H1 (cell line): ENCODE results near the gene ECD. TPM values are rescaled to one million over a fixed set of nuclear protein-coding genes. Genes with fewer than 3 reads are reported as not detected.

Experiments
- CTCF ChIA-PET: fragments of 300-600 bp; sonication (Branson Sonifier 250); formaldehyde crosslinking; loops from one replicate; lab custom pipeline; 2021; ENCODE audit not compliant: partially characterized antibody; lab: Charles Lee
- POLR2A ChIA-PET: fragments of 300-600 bp; sonication (Branson Sonifier 250); formaldehyde crosslinking; loops from one replicate; lab custom pipeline; 2021; ENCODE audit warnings: inconsistent platforms; ENCODE audit not compliant: partially characterized antibody; lab: Charles Lee
- DNase-seq, 2 experiments: peaks; one replicate each; pipeline versions ENCODE4 v3.0.0 to v3.0.0-alpha.2; 2010 to 2022; ENCODE audit warnings: low spot score in 2 of 2, low read depth in 1 of 2, mixed read lengths in 1 of 2
- FAIRE-seq: peaks from 2 replicates; lab custom pipeline; 2011; peaks lifted over from hg19 to GRCh38; lab: Jason Lieb, UNC
- H2AFZ ChIP-seq: 2 replicates; pipeline ENCODE4 v1.8.1; 2012; ENCODE audit warnings: low read length, inconsistent platforms
- H2AK5ac ChIP-seq: 2 replicates; pipeline ENCODE4 v1.6.1; 2013; ENCODE audit warnings: low read depth, low read length
- H2BK120ac ChIP-seq: replicated peaks from 2 replicates; pipeline ENCODE3; 2013; ENCODE audit warnings: low read depth, low read length, inconsistent platforms
- H2BK12ac ChIP-seq: 2 replicates; pipeline ENCODE4 v1.6.1; 2013; ENCODE audit warnings: low read depth, low read length
- H2BK15ac ChIP-seq: 2 replicates; pipeline ENCODE4 v1.6.1; 2013; ENCODE audit warnings: low read length
- H2BK20ac ChIP-seq: 2 replicates; pipeline ENCODE4 v1.6.1; 2013; ENCODE audit warnings: low read length
- H2BK5ac ChIP-seq: 2 replicates; pipeline ENCODE4 v1.6.1; 2013; ENCODE audit warnings: low read depth, low read length
- H3K14ac ChIP-seq: 2 replicates; pipeline ENCODE4 v1.6.1; 2013; ENCODE audit warnings: inconsistent platforms; ENCODE audit not compliant: insufficient read length
- H3K18ac ChIP-seq: 2 replicates; pipeline ENCODE4 v1.6.1; 2013; ENCODE audit warnings: low read length; ENCODE audit errors: extremely low read depth
- H3K23ac ChIP-seq: 2 replicates; pipeline ENCODE4 v1.6.1; 2013; ENCODE audit warnings: inconsistent platforms; ENCODE audit not compliant: insufficient read length
- H3K23me2 ChIP-seq: 2 replicates; pipeline ENCODE4 v1.6.1; 2013; ENCODE audit warnings: low read depth, low read length
- H3K27ac ChIP-seq: 2 replicates; pipeline ENCODE4 v1.6.1; 2011; ENCODE audit warnings: low read depth, low read length, inconsistent platforms
- H3K27me3 ChIP-seq, 4 experiments: replicated peaks in 1 of 4; 1 replicate in 1 of 4; 2 replicates in 3 of 4; pipeline versions ENCODE4 v1.6.1 to v1.8.1; 2011 to 2013; ENCODE audit warnings: low read length in 3 of 4, mild to moderate bottlenecking in 3 of 4, inconsistent platforms in 2 of 4, mixed read lengths in 2 of 4, moderate library complexity in 1 of 4; ENCODE audit not compliant: control insufficient read depth in 3 of 4, insufficient read depth in 3 of 4; ENCODE audit errors: extremely low read depth in 1 of 4
- H3K36me3 ChIP-seq, 4 experiments: 2 replicates each; pipeline versions ENCODE4 v1.6.1 to v1.8.1; 2011 to 2013; ENCODE audit warnings: mild to moderate bottlenecking in 4 of 4, low read length in 3 of 4, moderate library complexity in 2 of 4, control low read depth in 1 of 4, inconsistent platforms in 1 of 4; ENCODE audit not compliant: insufficient read depth in 4 of 4, control insufficient read depth in 2 of 4
- H3K4ac ChIP-seq: replicated peaks from 2 replicates; pipeline ENCODE3; 2013; ENCODE audit warnings: low read length, low read depth, mixed read lengths, inconsistent platforms; ENCODE audit not compliant: insufficient read length
- H3K4me1 ChIP-seq, 4 experiments: replicated peaks in 1 of 4; 1 replicate in 1 of 4; 2 replicates in 3 of 4; pipeline versions ENCODE4 v1.6.1 to v1.8.1; 2011 to 2013; ENCODE audit warnings: low read length in 3 of 4, inconsistent platforms in 2 of 4, mixed read lengths in 1 of 4; ENCODE audit not compliant: insufficient read depth in 4 of 4, control insufficient read depth in 3 of 4
- H3K4me2 ChIP-seq, 2 experiments: 2 replicates each; pipeline versions ENCODE4 v1.6.1 to v1.8.1; 2011 to 2013; ENCODE audit warnings: low read depth in 2 of 2, low read length in 2 of 2, control low read depth in 1 of 2, inconsistent platforms in 1 of 2, mild to moderate bottlenecking in 1 of 2; ENCODE audit not compliant: insufficient read depth in 1 of 2
- H3K4me3 ChIP-seq, 4 experiments: fragments of 200-600, 300-600 bp in 1 of 4; sonication (generic), shearing (Covaris generic), sonication (Bioruptor Twin) in 1 of 4; 2 replicates each; pipeline versions ENCODE4 v1.5.1 to v1.8.1; 2011 to 2016; ENCODE audit warnings: low read length in 4 of 4, low read depth in 3 of 4, control low read depth in 2 of 4, inconsistent platforms in 2 of 4, mild to moderate bottlenecking in 2 of 4, mixed read lengths in 1 of 4, moderate library complexity in 1 of 4; ENCODE audit not compliant: insufficient read depth in 2 of 4; ENCODE audit errors: extremely low read depth in 1 of 4
- H3K56ac ChIP-seq: replicated peaks from 2 replicates; pipeline ENCODE3; 2013; ENCODE audit warnings: low read depth, mild to moderate bottlenecking, mixed read lengths, low read length, inconsistent platforms; ENCODE audit not compliant: insufficient read length
- H3K79me1 ChIP-seq: 2 replicates; pipeline ENCODE4 v1.6.1; 2013; ENCODE audit warnings: low read depth, low read length, control low read depth
- H3K79me2 ChIP-seq, 2 experiments: 2 replicates each; pipeline versions ENCODE4 v1.6.1 to v1.8.1; 2012 to 2013; ENCODE audit warnings: low read length in 2 of 2, mild to moderate bottlenecking in 2 of 2, inconsistent platforms in 1 of 2; ENCODE audit not compliant: insufficient read depth in 2 of 2, control insufficient read depth in 1 of 2
- H3K9ac ChIP-seq, 4 experiments: replicated peaks in 1 of 4; 1 replicate in 1 of 4; 2 replicates in 3 of 4; pipeline versions ENCODE4 v1.6.1 to v1.8.1; 2011 to 2013; ENCODE audit warnings: low read depth in 3 of 4, low read length in 3 of 4, control low read depth in 2 of 4, mild to moderate bottlenecking in 2 of 4, moderate library complexity in 2 of 4, inconsistent platforms in 1 of 4; ENCODE audit errors: extremely low read depth in 1 of 4
- H3K9me3 ChIP-seq, 2 experiments: 2 replicates each; pipeline versions ENCODE4 v1.6.1 to v1.8.1; 2012 to 2013; ENCODE audit warnings: mild to moderate bottlenecking in 2 of 2, moderate library complexity in 2 of 2, control low read depth in 1 of 2, inconsistent platforms in 1 of 2, low read depth in 1 of 2, low read length in 1 of 2, mixed read lengths in 1 of 2; ENCODE audit not compliant: insufficient read depth in 2 of 2
- H4K20me1 ChIP-seq, 2 experiments: replicated peaks in 1 of 2; 2 replicates each; pipeline versions ENCODE3 to v1.8.1; 2011 to 2013; ENCODE audit warnings: inconsistent platforms in 2 of 2, low read length in 2 of 2, mild to moderate bottlenecking in 1 of 2; ENCODE audit not compliant: insufficient read depth in 2 of 2, control insufficient read depth in 1 of 2
- H4K5ac ChIP-seq: 2 replicates; pipeline ENCODE4 v1.6.1; 2013; ENCODE audit warnings: low read length, low read depth, mixed read lengths, inconsistent platforms; ENCODE audit not compliant: insufficient read length
- H4K8ac ChIP-seq: 2 replicates; pipeline ENCODE4 v1.8.0; 2013; ENCODE audit warnings: mild to moderate bottlenecking, moderate library complexity, low read length, inconsistent platforms; ENCODE audit not compliant: insufficient read depth; ENCODE audit errors: extremely low read depth
- H4K91ac ChIP-seq: replicated peaks from 2 replicates; pipeline ENCODE3; 2013; ENCODE audit warnings: low read length, mixed read lengths, inconsistent platforms; ENCODE audit not compliant: insufficient read length
- CTBP2 ChIP-seq: IDR thresholded peaks from 2 replicates; pipeline ENCODE4 v1.7.0; 2011; ENCODE audit warnings: borderline replicate concordance, mild to moderate bottlenecking, moderate library complexity, mixed read lengths, low read length; ENCODE audit not compliant: insufficient read depth, insufficient read length
- EGR1 ChIP-seq: IDR thresholded peaks from 2 replicates; pipeline ENCODE4 v1.6.1; 2011; ENCODE audit warnings: low read depth, low read length, borderline replicate concordance
- SIN3A ChIP-seq, 2 experiments: IDR thresholded peaks in 1 of 2; conservative IDR thresholded peaks in 1 of 2; 2 replicates each; pipeline ENCODE4 v1.6.1; 2011 to 2012; ENCODE audit warnings: low read length in 2 of 2, improper control_type of control experiment in 1 of 2, low read depth in 1 of 2, mild to moderate bottlenecking in 1 of 2
- SP1 ChIP-seq: IDR thresholded peaks from 2 replicates; pipeline ENCODE4 v1.6.1; 2011; ENCODE audit warnings: low read depth, low read length
- SUZ12 ChIP-seq: fragments of 200-600 bp; sonication (generic); IDR thresholded peaks from 2 replicates; pipeline ENCODE4 v1.6.1; 2012; ENCODE audit warnings: mild to moderate bottlenecking, inconsistent platforms, low read length, moderate library complexity, mixed read lengths
- TBP ChIP-seq: IDR thresholded peaks from 2 replicates; pipeline ENCODE4 v1.6.1; 2011; ENCODE audit warnings: low read depth, low read length, improper control_type of control experiment
- TEAD4 ChIP-seq: IDR thresholded peaks from 2 replicates; pipeline ENCODE4 v1.6.1; 2012; ENCODE audit warnings: low read depth, low read length, inconsistent platforms, mixed read lengths
- ZNF274 ChIP-seq: IDR thresholded peaks from 2 replicates; pipeline ENCODE4 v1.7.0; 2012; ENCODE audit warnings: low read length, borderline replicate concordance; ENCODE audit errors: extremely low read depth
- WGBS, 2 experiments: shearing (Covaris generic) in 1 of 2; methylation state at CpG; one replicate each; pipeline versions ENCODE4 v1.1.6 to v1.1.7; 2013 to 2015; ENCODE audit warnings: low lambda C conversion rate in 2 of 2, mixed read lengths in 2 of 2, inconsistent platforms in 1 of 2, low coverage in 1 of 2, missing lambda C conversion rate in 1 of 2; ENCODE audit not compliant: insufficient replicate concordance in 2 of 2, insufficient coverage in 1 of 2, insufficient read length in 1 of 2; ENCODE audit errors: extremely low coverage in 1 of 2, missing lambda C conversion rate in 1 of 2; 5-methylcytosine and 5-hydroxymethylcytosine counted together
- polyA plus RNA-seq, 7 experiments: library from polyadenylated mRNA; depleted of rRNA in 3 of 7; stranded (reverse) in 5 of 7; unstranded in 2 of 7; fragments of >200 nt in 5 of 7; fragments of 200-250 nt in 2 of 7; gene quantifications; 1 replicate in 5 of 7; 2 replicates in 1 of 7; 4 replicates in 1 of 7; pipeline versions ENCODE4 v1.2.1 to v1.2.3, GENCODE V29; 2011 to 2013; ENCODE audit warnings: missing spikeins in 2 of 7, mixed read lengths in 2 of 7
- total RNA-seq: library from RNA; stranded (reverse); fragmentation: NEBNext Ultra II Directional; extraction: Animal tissue kit (Norgen Biotek cat#: 25700); gene quantifications from 2 replicates; pipeline ENCODE4 v1.2.1, GENCODE V29; 2021

Gene ECD
- total and polyA plus RNA-seq, 2 of the 8 experiments (the other 6 are each of a cell fraction or from before 2014, with no cell fraction given), result 27.1 to 38.0 TPM

DNA sequence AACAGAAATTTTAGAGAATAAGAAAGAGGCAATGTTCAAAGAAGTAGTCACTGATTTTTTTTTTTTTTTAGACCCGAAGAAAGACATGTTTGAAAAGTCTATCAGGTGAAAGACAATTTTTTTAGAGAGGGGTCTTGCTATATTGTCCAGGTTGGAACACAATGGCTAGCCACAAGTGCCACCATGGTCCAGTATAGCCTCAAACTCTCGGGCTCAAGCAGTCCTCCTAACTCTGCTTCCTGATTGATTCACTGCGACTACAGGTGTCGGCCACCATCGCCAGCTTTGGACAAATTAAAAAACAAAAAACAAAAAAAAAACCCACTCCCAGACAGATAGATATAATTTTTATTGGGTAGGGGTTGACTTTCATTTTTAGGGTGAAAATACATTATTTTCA lies 22.4 kb upstream of the ECD start:
- Histone ChIP-seq H3K23me2 (no peaks in the 10 kb centered on the region), H2BK120ac (no peak overlapping the region), H3K36me3 (peaks cover 0 to 6% (median 0%) of the 10 kb centered on the region in 4 experiments; a peak in 1 of 8 replicates), H2AK5ac (no peak overlapping the region), H2BK20ac (no peak overlapping the region), H4K8ac (no peak overlapping the region), H3K4me2 (no peak overlapping the region), H3K4me1 (no peaks in the 10 kb centered on the region), H3K14ac (no peak overlapping the region), H3K79me1 (no peaks in the 10 kb centered on the region), H3K9me3 (no peaks in the 10 kb centered on the region), H2BK15ac (no peak overlapping the region), H3K23ac (no peak overlapping the region), H4K5ac (no peak overlapping the region), H3K4me3 (no peak overlapping the region), H4K91ac (no peak overlapping the region), H2AFZ (no peak overlapping the region), H3K9ac (no peak overlapping the region), H3K4ac (no peak overlapping the region), H2BK12ac (no peak overlapping the region), H3K27ac (no peak overlapping the region), H4K20me1 (no peaks in the 10 kb centered on the region), H3K27me3 (no peaks in the 10 kb centered on the region), H2BK5ac (no peak overlapping the region), H3K56ac (no peak overlapping the region), H3K79me2 (no peaks in the 10 kb centered on the region), H3K18ac (no peak overlapping the region)
- WGBS, 2 experiments, result 94% methylated on average over 5 of the region's 5 CpGs; no CpG with 5 or more reads in 1 of the 2 experiments
- TF ChIP-seq ZNF274 (no peak), SUZ12 (no peak), EGR1 (no peak), TEAD4 (no peak), SP1 (no peak), SIN3A (conservative IDR thresholded peaks at IDR 0.05 in 1 of 2, IDR thresholded peaks at IDR 0.05 in 1 of 2; ENCODE audit: low read depth in 1 of 2, low read length in 2 of 2) (no peak), CTBP2 (no peak), TBP (no peak)
- DNase-seq (no peak), FAIRE-seq (no peak)
- POLR2A ChIA-PET, result interaction anchor here (0.6 kb wide), 1 partner anchor 46 kb away, joined by 3 read pairs; no protein-coding TSS in a partner anchor
- CTCF ChIA-PET, result interaction anchor here (0.6 kb wide), 1 partner anchor 65 kb away, joined by 3 read pairs; no protein-coding TSS in a partner anchor
